Retina (tissue), 1 donor: ENCODE measurements around the gene ITGA7.

Experiments
- DNase-seq: peaks from one replicate; pipeline ENCODE4 v3.0.0-alpha.2; 2016

Gene ITGA7

GRCh38 chr12:55733021-55733555 is 25.4 kb upstream of the ITGA7 start:
- no peak for DNase-seq

- no peak for DNase-seq
These were observed 24.6 kb upstream of the ITGA7 start for GRCh38 chr12:55732288-55732687.

- peak; percentile 89 for DNase-seq
These were observed 22.4 kb upstream of the ITGA7 start for GRCh38 chr12:55729819-55730818.

GRCh38 chr12:55728939-55729818 is 21.5 kb upstream of the ITGA7 start, which contains the start of gene CD63:
Gene CD63 (minus strand): TSS chr12:55729009. CDS start chr12:55728341, 668 bp downstream.
- peak; percentile 92 for DNase-seq

GRCh38 chr12:55728186-55728938 is 20.7 kb upstream of the ITGA7 start:
- DNase-seq, result peak; percentile 73

- DNase-seq, result no peak
These were observed 20.0 kb upstream of the ITGA7 start for GRCh38 chr12:55727643-55728185.

- no peak for DNase-seq
These were observed 19.3 kb upstream of the ITGA7 start for GRCh38 chr12:55726971-55727370.

- no peak for DNase-seq
These were observed 17.9 kb upstream of the ITGA7 start for GRCh38 chr12:55725556-55725955.

GRCh38 chr12:55724940-55725309 is 17.2 kb upstream of the ITGA7 start:
- DNase-seq, result no peak

GRCh38 chr12:55724226-55724939 is 16.7 kb upstream of the ITGA7 start:
- no peak for DNase-seq

- no peak for DNase-seq
These were observed 16.0 kb upstream of the ITGA7 start for GRCh38 chr12:55723516-55724225.

- no peak for DNase-seq
These were observed 15.2 kb upstream of the ITGA7 start for GRCh38 chr12:55722948-55723347.

- no peak for DNase-seq
These were observed 14.0 kb upstream of the ITGA7 start for GRCh38 chr12:55721601-55722213.

- DNase-seq, result no peak
These were observed 13.3 kb upstream of the ITGA7 start for GRCh38 chr12:55720894-55721444.

GRCh38 chr12:55720071-55720564 is 12.4 kb upstream of the ITGA7 start, which contains the start of gene RDH5:
Gene RDH5 (plus strand): TSS chr12:55720393. CDS start chr12:55721185, 792 bp downstream.
- DNase-seq, result no peak

GRCh38 chr12:55719371-55719770 is 11.7 kb upstream of the ITGA7 start:
- no peak for DNase-seq

- DNase-seq, result no peak
These were observed 11.0 kb upstream of the ITGA7 start for GRCh38 chr12:55718624-55719275.

- no peak for DNase-seq
These were observed 10.3 kb upstream of the ITGA7 start for GRCh38 chr12:55718015-55718414.
